Central memory CD4-positive, alpha-beta T cell (primary cell): ENCODE measurements around the gene ARID1B.

Experiments
- DNase-seq: peaks from one replicate; pipeline ENCODE4 v3.0.0; 2022

The ARID1B gene

DNA sequence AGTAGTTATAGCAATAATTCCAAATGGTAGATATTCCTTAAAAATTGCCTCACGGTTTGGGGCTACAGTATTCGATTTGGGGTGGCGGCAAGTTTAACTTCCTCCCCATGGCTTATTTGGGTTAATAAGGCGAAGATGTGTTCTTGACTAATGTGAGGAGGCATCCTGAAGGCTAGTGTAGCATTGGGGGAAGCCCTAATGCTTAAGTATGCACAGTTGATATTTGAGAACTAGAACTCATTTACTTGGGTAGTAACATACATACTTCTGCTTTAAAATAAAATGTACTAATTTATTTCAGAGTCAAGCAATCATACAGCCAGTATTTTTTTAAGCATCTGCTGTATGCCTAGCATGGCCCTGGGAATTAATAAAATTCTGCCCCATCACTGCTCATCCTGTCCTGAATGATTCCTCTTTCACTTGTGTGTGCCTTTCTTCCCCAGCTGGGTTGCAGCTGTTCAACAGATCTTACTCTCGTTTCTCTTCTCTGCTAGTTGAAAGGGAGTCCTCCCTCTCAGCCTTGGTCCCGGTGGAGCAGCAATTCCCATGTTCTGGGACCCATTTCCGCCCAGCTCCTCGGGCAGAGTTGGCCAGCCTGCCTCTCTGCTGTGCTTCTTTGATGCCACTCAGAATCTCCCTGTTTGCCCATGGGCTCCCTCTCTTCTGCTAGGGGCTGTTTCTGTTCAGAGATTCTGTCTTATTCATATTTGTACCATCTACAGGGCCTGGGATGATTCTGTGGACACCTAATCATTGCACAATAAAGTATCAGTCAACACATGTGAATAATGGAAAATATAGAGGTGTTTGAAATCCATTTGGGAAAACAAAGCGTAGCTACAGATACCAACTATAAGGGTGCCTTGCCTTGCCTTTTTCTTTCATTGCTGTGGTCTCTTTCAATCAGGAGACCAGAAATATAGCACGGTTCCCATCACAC lies 104.8 kb downstream of the ARID1B start:
- no peak for DNase-seq

DNA sequence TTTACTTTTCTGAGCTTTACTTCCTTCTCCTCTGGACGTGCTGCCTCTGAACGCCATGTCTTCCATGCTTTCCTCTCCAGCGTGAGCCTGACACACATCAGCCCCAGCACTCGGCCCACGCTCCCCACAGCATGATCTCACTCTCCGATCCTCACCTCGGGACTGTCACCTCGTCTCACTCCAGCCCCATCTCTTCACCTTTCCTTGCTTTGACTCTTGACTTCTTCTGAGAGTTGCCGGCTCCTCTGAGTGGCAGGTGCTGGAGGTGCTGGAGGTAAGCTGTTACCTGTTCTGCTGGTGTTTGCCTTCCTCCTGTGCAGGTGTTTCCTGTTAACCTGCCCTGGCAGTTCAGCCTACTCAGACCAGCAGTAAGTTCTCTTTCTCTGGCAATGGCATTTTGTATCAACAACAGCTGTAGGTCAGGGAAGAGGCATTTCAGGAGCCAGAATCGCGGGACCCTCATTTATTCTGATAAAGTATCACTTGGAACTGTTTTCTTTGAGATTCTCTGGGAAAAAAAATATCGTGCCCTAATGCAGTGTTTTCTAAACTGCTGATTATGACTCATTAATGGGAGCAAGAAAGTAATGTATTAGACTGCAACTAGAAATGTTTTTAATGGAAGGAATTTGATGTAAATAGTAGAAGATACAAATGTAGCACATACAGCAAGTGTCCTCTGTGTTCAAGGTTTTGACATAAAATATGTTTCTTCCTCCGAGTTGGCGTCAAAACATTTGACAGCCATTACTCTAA lies 106.5 kb downstream of the ARID1B start:
- DNase-seq, result no peak

DNA sequence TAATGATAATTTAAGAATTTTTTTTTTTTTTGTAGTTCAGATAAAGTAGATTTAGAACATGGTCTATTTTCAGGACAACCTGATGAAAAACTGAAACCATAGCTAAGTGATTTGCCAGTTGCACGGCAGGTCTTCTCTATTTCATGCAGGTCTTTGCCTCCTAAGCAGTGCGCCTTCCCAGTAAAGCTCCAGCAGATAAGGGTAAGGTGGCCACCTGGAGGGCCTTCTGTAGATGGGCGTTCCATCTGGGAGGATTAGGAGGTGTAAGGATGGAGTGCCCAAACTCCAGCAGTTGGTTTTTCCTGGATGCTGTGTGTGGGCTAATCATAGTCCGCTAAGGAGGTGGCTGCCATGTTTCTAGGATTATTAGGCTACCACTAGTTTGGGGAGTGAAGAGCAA lies 107.1 kb downstream of the ARID1B start:
- no peak for DNase-seq

DNA sequence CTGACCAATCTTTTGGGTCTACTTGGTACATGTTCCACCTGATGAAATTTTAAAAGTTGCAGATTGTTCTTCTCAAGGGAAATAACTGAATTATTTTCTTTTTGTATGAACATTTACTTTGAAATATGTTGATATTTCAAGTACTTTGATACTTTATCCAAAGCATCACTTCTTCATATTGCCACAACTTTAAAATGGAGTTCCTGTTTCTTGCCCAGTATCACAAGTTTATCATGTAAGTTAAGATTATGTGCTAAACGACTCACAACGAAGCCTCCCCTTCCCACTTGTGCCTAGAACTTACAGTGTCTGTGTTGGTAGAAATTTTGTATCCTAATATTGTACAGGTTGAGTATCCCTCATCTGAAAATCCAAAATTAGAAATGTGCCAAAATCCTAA lies 108.4 kb downstream of the ARID1B start:
- DNase-seq, result no peak

DNA sequence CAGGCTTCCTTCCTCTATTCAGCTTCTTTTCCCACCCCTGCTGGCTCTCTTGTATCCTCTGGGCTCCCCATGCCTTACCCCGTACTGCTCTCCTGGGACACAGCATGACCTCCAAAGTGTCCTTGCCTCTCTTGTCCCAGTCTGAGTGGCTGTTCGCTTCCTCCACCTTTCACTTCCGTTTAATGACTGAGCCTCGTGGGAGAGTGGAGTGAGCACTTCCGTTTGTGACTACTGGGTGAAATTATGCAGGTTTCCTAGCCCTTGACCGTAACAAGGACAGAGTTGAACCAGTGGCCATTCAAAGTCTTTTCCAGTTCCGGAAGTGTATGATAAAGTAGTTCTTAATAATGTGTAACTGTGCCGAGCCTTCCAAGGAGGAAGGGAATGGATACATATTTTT lies 109.2 kb downstream of the ARID1B start:
- no peak for DNase-seq

DNA sequence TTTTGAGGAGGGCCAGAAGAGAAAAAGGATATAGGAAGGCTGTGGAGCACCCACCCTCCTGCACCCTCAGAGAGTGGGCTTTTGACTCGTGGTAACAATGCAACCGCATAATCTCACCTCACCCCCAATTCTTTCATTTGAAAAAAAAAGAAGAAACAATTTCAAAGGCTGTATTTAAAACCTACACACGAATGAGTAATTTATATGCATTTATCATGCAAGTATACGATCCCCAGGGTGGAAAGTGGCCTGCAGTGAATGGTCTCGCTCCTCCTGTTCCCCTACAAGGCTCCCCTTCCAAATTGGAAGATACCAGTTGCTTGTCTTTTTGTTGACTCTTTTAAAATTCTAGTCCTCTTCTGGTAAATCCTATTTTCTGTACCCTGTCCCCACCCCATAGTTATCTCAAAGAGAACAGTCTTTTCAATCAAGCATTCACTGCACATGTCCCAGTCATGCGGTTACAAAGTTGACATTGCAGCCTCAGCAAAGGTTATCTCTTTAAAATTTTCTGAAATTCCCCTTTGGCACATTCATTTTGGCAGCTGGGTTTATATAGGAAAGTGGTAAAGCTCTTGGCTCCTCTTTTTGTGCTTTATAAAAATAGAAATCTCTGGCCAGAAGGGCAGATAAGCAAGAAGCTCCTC lies 110.6 kb downstream of the ARID1B start:
- no peak for DNase-seq

DNA sequence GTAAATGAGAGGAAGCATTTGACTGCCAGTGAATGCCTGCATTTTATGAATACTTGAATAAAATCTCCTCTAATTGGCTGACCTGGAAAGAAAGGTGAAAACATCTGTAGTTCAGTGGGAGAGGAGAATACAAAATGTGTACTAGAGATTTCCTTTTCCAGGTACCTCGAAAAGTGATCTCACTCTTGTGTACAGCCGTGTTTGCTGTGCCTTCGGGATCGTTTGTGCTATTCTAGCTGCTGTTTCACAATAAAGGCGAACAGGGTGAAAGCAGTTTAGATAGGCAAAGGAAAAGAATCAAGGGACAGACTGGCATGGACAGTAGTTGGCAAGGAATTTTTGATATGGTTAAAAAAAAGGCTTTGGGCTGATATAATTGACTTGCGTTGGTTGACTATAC lies 112.3 kb downstream of the ARID1B start:
- no peak for DNase-seq

DNA sequence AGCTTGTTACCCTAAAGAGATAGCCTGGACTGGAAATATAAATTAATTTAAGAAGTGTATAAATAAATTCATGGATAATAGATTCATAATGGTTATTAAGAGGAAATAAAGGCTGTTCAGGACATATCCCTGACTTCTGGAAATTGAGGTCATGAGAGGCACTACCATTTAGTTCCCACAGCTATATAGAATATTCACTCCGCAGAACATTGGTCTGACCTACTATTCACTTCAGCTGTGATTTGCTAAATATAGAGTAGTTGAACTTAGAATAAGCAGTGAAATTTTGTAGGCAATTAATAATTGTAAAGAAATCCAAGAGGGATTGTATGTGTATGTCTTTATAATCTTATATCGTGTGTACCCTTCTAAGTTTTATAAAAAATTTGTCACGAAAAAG lies 112.8 kb downstream of the ARID1B start:
- DNase-seq, result no peak

DNA sequence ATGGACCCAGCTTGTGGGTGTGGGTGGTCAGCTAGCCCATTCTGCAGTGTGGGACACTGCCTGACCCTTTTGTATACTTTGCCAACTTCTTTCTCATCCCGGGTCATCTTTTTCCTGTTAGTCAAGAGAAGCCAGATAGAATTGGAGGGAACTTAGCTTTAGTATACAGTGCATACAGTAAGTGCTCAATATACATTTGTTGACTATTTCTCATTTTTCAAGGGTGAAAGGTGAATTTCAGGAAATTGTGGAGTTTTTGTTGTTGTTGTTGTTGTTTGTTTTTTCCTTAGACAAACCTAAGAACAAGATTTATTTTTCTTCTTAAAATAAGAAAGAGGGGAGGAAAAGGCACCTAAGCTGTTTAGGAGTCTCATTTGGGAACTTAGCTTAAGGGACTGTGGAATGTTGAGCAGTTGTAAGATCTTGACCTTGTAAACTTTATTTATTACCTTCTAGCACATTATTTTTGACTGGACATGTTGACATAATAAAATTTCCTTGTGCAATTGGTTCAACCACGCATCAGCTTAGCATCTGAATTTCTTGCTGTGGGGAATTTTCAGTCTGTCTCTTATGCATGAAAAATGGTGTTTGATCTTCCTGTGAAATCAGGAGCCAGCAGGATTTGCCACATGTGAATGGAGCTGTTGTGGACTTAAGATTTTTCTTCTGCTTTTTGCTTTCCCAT lies 113.6 kb downstream of the ARID1B start:
- DNase-seq, result no peak

DNA sequence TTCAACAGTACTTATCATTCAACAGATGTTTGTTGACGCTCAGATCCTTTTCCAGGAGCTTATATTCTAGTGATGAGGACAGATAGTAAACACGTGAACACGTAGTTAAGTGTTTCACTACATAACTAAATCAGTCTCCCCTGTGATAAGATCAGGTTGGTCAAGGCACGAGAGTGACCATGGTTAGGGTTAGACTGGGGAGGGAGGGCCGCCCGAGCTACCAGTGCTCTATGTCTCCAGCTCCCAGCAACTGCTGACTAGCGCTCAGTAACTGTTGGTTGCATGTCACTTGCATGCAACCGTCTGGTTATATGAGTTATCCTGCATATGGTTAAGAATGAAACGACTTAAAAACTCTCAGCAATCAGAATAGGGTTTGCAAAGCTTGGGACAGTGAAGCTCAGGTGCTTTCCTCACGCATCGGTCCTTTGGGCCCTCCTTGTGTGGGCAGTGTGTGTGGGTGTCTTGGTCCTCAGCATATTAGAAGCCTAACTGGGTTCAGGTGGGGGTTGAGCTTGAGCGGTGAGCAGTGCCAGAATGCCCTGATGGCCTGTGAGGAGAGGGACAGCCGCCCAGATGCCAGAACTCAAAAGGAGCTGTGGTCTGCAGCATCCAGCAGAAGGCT lies 120.8 kb downstream of the ARID1B start:
- DNase-seq, result no peak

DNA sequence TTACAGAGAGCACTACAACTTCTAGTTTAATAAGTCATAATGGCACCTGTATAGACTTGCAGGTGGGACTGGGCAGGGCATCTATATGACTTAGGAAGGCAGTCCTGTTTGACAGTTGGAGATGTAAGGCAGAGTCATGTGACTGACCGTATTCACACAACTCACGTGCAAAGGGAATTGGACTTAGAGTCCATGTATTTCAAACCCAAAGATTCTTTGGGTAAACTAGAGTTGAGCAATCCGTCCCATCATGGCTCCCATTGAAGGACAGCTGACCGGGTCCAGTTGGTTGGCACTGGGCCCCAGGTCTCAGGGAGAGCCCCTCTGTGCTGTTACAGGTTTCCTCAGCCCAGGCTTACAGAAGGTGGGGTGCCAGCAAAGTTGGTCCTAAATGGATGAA lies 121.9 kb downstream of the ARID1B start:
- DNase-seq, result no peak

DNA sequence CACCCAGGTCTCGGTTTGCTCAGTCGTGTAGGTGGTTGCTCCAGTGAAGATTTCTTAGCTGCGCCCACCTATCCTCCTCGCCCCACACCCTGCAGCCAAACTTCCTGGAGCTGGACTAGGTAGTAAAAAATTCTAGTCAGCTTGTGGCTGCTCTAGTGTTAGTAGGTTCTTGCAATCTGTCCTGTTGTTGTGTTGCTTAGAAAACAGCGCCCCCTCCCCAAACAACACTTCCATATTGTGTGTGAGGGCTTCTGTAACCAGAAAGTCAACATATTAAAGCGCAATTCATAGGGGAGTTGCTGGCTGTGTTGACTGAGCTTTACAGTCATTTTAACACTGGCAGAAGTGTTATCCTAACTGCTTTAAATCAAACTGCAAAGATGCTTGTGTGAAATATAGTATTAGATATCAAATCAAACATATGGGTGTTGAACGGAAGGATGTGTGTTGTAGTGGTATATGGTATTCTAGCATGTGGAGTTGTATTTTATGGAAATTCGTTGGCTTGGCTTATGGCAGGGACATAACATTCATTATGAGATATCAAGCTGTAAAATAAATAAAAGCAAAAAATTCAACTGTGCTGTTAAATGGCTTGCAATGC lies 122.5 kb downstream of the ARID1B start:
- DNase-seq, result no peak

DNA sequence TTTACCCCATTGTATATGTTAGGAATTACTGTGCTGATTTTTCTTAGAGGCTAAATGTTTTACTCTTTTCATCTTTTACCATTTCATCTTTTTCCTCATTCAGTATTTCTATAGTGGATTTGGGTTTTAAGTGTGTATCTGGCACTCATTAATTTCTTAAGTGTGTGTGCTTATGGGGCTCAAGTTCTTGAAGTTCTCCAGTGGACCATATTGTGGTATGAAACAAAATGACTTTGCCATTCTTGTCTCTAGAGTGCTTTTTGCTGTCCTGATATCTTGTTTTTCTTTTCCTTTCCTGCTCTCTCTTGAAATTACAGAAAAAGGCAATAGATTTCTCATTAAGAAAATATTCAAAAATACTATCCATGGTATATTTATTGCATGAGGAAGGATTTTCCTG lies 123.1 kb downstream of the ARID1B start:
- no peak for DNase-seq

DNA sequence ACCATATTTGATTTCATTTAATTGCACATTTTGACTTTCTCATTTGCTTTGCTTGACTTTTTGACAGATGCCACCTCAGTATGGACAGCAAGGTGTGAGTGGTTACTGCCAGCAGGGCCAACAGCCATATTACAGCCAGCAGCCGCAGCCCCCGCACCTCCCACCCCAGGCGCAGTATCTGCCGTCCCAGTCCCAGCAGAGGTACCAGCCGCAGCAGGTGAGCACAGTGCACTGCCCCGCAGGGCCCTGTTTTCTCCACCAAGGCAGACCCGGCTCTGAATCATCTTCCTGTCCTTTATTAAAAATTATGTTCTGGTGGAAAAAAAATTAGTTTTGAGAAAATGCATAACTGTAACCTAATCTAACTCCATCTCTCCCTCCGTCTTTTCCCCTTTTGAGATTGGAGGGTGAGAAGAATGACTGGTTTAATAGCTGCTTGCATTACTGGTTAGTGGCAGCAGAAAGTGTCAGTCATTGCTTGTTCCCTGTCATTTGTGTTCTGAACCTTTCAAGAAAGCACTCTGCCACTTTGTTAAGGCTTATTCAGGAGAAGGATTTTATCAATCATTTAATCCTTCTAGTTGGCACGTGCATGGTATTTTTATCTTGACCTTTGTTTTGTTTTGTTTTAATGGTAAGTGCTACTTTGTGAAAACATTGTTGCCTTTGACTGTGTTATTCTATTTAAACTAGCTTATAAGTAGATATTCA lies 124.3 kb downstream of the ARID1B start:
- DNase-seq, result no peak

DNA sequence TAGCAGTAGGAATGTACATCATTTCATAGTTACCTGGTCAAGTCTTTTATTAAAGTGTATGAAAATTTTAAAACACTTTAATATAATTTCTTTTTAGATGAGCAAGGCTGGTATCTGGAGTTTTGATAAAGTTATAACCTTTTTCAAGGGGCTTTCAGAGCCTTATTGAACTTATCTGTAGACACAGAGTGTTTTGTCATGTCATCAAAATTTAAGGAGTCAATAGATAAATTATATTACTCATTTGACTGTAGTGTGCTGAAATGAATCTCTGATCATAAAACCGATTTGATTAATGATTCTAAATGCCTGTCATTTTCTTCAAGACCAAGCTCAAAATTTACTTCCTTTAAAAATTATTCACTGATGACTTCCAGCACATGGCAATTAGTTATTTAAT lies 125.6 kb downstream of the ARID1B start:
- no peak for DNase-seq

DNA sequence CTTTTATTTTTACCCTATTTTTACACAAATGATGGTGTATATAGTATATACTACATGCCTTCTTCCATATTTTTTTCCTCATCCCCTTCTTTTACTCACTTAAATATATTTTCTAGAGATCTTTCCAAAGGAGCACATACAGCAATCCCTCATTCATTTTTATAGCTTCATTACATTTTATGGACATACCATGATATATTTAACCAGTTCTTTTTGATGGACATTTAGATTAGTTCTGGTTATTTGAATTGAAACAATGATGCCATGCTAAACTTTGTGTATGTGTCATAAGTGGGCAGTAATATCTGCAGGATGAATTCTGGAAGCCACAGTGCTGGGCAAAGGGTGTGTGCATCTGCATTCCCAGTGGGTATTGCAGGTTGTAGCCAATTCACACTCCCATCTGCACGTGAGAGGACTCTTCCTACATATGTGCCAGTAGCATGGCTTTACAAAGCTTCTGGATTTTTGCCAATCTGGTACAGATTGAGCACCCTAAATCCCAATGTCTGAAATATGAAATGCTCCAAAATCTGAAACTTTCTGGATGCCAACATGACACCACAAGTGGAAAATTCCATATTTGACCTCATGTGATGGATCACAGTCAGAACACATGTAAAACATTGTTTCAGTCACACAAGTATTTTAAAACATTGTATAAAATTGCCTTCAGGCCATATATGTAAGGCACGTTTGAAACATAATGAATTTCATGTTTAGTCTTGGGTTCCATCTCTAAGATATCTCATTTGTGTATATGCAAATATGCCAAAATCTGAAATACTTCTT lies 127.2 kb downstream of the ARID1B start:
- DNase-seq, result no peak

DNA sequence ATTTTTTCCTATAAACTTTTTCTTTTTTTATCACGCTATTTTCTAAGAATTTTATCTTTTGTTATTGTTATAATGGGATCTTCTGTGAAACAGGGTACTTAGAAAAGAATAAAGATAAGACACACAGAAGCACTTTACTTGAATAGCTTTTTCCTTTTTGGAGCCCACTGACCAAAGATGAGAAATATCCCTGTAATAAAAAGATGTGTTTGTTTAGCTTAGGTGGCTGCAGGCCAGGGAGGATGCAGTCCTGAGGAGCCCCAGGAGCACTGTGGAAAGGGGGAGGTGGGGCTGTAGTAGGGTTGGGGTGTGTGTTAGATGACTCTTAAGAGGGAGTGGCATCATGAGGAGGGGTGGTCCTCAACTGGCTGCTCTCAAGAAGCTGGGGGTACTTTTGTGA lies 128.6 kb downstream of the ARID1B start:
- DNase-seq, result no peak

DNA sequence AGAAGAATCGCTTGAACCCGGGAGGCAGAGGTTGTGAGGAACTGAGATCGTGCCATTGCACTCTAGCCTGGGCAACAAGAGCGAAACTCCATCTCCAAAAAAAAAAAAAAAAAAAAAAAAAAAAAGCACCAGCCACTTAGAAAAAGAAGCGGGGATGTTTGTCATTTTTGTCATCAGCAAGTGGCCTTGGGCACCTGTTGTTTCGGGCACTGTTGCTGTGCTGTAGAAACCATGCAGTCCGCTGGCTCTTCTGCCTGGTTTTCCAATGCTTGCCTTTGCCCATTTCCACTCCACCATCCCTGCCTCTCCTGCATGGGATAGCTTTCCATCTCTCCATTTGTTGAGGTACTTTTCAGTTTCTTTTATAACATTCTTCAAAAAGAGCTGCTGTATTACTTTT lies 129.3 kb downstream of the ARID1B start:
- no peak for DNase-seq

DNA sequence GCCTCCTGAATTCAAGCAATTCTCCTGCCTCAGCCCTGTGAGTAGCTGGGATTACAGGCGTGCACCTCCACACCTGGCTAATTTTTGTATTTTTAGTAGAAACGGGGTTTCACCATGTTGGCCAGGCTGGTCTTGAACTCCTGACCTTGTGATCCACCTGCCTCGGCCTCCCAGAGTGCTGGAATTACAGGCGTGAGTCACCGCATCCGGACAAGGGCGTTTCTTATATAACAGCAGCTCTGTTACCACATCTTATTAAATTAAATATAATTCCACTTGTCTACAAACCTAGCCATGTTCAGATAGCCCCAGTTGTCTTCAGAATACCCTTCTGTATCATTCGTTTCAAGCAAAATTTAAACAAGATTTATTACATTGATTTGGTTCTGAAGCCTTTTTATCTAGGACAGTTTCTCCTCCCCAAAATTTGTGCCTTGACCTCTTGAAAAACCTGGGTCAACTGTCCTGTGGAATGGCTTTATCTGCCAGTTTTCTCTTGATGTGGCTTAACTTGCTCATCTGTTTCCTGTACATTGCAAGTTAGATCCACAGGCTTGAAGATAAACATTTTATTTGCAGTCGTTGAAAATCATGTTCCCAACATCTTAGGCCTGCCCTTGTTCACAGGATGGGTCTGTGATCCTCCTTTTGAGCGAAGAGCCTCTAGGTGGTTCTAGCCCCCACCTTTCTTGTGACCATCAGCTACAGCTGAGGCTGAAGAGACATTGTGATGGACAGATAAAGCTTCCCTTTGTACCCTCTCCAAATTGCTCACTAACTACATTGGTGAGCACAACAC lies 132.2 kb downstream of the ARID1B start:
- no peak for DNase-seq

DNA sequence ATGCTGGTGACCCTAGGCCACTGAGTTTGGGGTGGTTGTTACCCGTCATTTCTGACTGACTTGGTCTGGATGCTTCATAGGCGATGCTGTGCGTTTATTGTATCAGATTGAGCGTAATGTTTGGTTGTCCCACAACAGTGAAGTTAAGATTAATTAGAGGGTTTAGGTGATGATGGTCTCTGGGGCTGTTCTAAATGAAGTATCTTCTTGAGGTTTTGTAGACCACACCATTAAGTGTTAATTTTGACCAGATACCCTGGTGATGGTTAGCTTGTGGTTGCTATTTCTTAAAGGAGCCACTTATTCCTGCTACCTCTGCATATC lies 132.8 kb downstream of the ARID1B start:
- DNase-seq, result no peak
